Endothelial cell of umbilical vein (primary cell): ENCODE data around the gene KRT84. TPM values are rescaled to one million over a fixed set of nuclear protein-coding genes. Genes with fewer than 3 reads are reported as not detected.

Experiments
- BruUV-seq: library from RNA; stranded (reverse); fragments of 400-500 nt; replicated peaks from 2 replicates; lab custom pipeline; 2021; lab: Mats Ljungman, UMichigan
- CTCF ChIA-PET: fragments of 300-600, 350-600 bp; sonication (Branson Sonifier 250); formaldehyde crosslinking; loops from one replicate; lab custom pipeline; 2021; ENCODE audit warnings: antibody characterized with exemption, inconsistent platforms; lab: Charles Lee
- POLR2A ChIA-PET: fragments of 300-600, 350-600 bp; sonication (Branson Sonifier 250); formaldehyde crosslinking; loops from one replicate; lab custom pipeline; 2021; ENCODE audit warnings: antibody characterized with exemption, inconsistent platforms; lab: Charles Lee
- DNase-seq: peaks from one replicate; pipeline ENCODE4 v3.0.0-alpha.2; 2011; ENCODE audit warnings: low read depth, low spot score
- FAIRE-seq: peaks from 2 replicates; lab custom pipeline; 2011; peaks lifted over from hg19 to GRCh38; lab: Jason Lieb, UNC
- H2AFZ ChIP-seq: 2 replicates; pipeline ENCODE4 v1.6.0; 2012; ENCODE audit warnings: low read depth, low read length, control low read depth, inconsistent platforms
- H3K27ac ChIP-seq: 2 replicates; pipeline ENCODE4 v1.5.1; 2011; ENCODE audit warnings: low read depth, mild to moderate bottlenecking, control low read depth, low read length, moderate library complexity; ENCODE audit not compliant: insufficient read depth
- H3K27me3 ChIP-seq, 2 experiments: 2 replicates each; pipeline versions ENCODE4 v1.6.0 to v1.6.1; 2011; ENCODE audit warnings: low read length in 2 of 2, mixed read lengths in 1 of 2; ENCODE audit not compliant: control insufficient read depth in 2 of 2, insufficient read depth in 2 of 2
- H3K36me3 ChIP-seq, 2 experiments: 2 replicates in 1 of 2; 3 replicates in 1 of 2; pipeline ENCODE4 v1.5.1; 2011; ENCODE audit warnings: low read length in 2 of 2, mild to moderate bottlenecking in 1 of 2, moderate library complexity in 1 of 2; ENCODE audit not compliant: control insufficient read depth in 2 of 2, insufficient read depth in 2 of 2; ENCODE audit errors: extremely low read depth in 1 of 2
- H3K4me1 ChIP-seq: 3 replicates; pipeline ENCODE4 v1.5.1; 2011; ENCODE audit warnings: mild to moderate bottlenecking, low read length; ENCODE audit not compliant: control insufficient read depth, insufficient read depth; ENCODE audit errors: extremely low read depth
- H3K4me2 ChIP-seq: 2 replicates; pipeline ENCODE4 v1.6.1; 2011; ENCODE audit warnings: low read length, control low read depth, mixed read lengths; ENCODE audit not compliant: insufficient read depth
- H3K4me3 ChIP-seq, 3 experiments: fragments of 200-600 bp in 1 of 3; sonication (generic), shearing (Covaris generic) in 1 of 3; replicated peaks in 1 of 3; 2 replicates each; pipeline ENCODE4 v1.5.1; 2011 to 2016; ENCODE audit warnings: control low read depth in 3 of 3, low read length in 3 of 3, mild to moderate bottlenecking in 2 of 3, inconsistent platforms in 1 of 3, low read depth in 1 of 3, moderate library complexity in 1 of 3; ENCODE audit not compliant: insufficient read depth in 1 of 3
- H3K79me2 ChIP-seq: 2 replicates; pipeline ENCODE4 v1.6.0; 2012; ENCODE audit warnings: low read length, inconsistent platforms; ENCODE audit not compliant: control insufficient read depth, insufficient read depth
- H3K9ac ChIP-seq: replicated peaks from 2 replicates; pipeline ENCODE3; 2011; ENCODE audit warnings: low read length, control low read depth; ENCODE audit not compliant: insufficient read depth; ENCODE audit errors: extremely low read depth
- H3K9me1 ChIP-seq: replicated peaks from 3 replicates; pipeline ENCODE4 v1.6.0; 2011; ENCODE audit warnings: mild to moderate bottlenecking, low read length; ENCODE audit not compliant: control insufficient read depth, insufficient read depth; ENCODE audit errors: extremely low read depth
- H3K9me3 ChIP-seq: replicated peaks from 2 replicates; pipeline ENCODE4 v1.5.1; 2012; ENCODE audit warnings: low read length, inconsistent platforms; ENCODE audit not compliant: control insufficient read depth, insufficient read depth
- H4K20me1 ChIP-seq: replicated peaks from 2 replicates; pipeline ENCODE3; 2011; ENCODE audit warnings: mild to moderate bottlenecking, low read length; ENCODE audit not compliant: control insufficient read depth, insufficient read depth; ENCODE audit errors: extremely low read depth
- EZH2 ChIP-seq: IDR thresholded peaks from 2 replicates; pipeline ENCODE4 v1.6.1; 2012; ENCODE audit warnings: borderline replicate concordance, low read depth, mild to moderate bottlenecking, moderate library complexity, low read length, inconsistent platforms; ENCODE audit not compliant: severe bottlenecking
- FOS ChIP-seq: IDR thresholded peaks from 2 replicates; pipeline ENCODE4 v1.6.1; 2011; ENCODE audit warnings: mild to moderate bottlenecking, low read length, moderate library complexity, borderline replicate concordance; ENCODE audit not compliant: insufficient read depth
- GATA2 ChIP-seq: IDR thresholded peaks from 2 replicates; pipeline ENCODE4 v1.7.0; 2011; ENCODE audit warnings: low read depth, mild to moderate bottlenecking, moderate library complexity, mixed read lengths, low read length; ENCODE audit not compliant: insufficient read length, insufficient read depth
- JUN ChIP-seq: IDR thresholded peaks from 2 replicates; pipeline ENCODE4 v1.6.1; 2011; ENCODE audit warnings: borderline replicate concordance, low read depth; ENCODE audit not compliant: insufficient read length, insufficient read depth
- MYC ChIP-seq: IDR thresholded peaks from one replicate; pipeline ENCODE4 v1.6.1; 2011; ENCODE audit warnings: mild to moderate bottlenecking, low read depth, low read length
- POLR2A ChIP-seq: IDR thresholded peaks from 2 replicates; pipeline ENCODE4 v1.6.1; 2012; ENCODE audit warnings: low read depth, mild to moderate bottlenecking, control low read depth, low read length
- POLR2AphosphoS5 ChIP-seq: IDR thresholded peaks from 2 replicates; pipeline ENCODE4 v1.6.1; 2012; ENCODE audit warnings: low read depth, mild to moderate bottlenecking, control low read depth, low read length, moderate library complexity; ENCODE audit not compliant: insufficient read depth
- dilution Hi-C: fragments of 300-500 bp; cut with MboI; formaldehyde crosslinking; loops from one replicate; pipeline ENCODE4 v1.15.0; 2019; ENCODE audit warnings: low sequenced_read_pairs; ENCODE audit not compliant: extremely low pct_ligation_motif_present
- intact Hi-C: fragments of 100-400 bp; cut with micrococcal nuclease; formaldehyde crosslinking; loops from one replicate; pipeline ENCODE4 v1.10.0; 2022
- polyA plus RNA-seq, 4 experiments: library from polyadenylated mRNA; depleted of rRNA in 3 of 4; stranded (reverse) in 3 of 4; unstranded in 1 of 4; fragments of >200 nt; gene quantifications; 2 replicates each; pipeline versions ENCODE4 v1.2.1 to v1.2.3, GENCODE V29; 2011 to 2012; ENCODE audit warnings: missing spikeins in 1 of 4
- total RNA-seq: library from RNA; stranded (reverse); gene quantifications from 2 replicates; pipeline ENCODE4 v1.2.3, GENCODE V29; 2021
- TF ChIP-seq, protein P1 (sequence below), 2 donors: IDR thresholded peaks; 1 replicate in 1 of 2; 2 replicates in 1 of 2; pipeline ENCODE4 v1.5.1; 2011; ENCODE audit warnings: low read length in 2 of 2, mild to moderate bottlenecking in 2 of 2, moderate library complexity in 2 of 2, control low read depth in 1 of 2, inconsistent platforms in 1 of 2, low read depth in 1 of 2; ENCODE audit not compliant: insufficient read depth in 1 of 2; ENCODE audit errors: extremely low read depth in 1 of 2
- TF ChIP-seq, protein P2 (sequence below): IDR thresholded peaks from 2 replicates; pipeline ENCODE4 v1.6.1; 2011; ENCODE audit not compliant: insufficient read depth, insufficient read length

Gene KRT84
- total and polyA plus RNA-seq, 2 donors (not counting 3 experiments of a cell fraction or from before 2014, with no cell fraction given): not detected

DNA sequence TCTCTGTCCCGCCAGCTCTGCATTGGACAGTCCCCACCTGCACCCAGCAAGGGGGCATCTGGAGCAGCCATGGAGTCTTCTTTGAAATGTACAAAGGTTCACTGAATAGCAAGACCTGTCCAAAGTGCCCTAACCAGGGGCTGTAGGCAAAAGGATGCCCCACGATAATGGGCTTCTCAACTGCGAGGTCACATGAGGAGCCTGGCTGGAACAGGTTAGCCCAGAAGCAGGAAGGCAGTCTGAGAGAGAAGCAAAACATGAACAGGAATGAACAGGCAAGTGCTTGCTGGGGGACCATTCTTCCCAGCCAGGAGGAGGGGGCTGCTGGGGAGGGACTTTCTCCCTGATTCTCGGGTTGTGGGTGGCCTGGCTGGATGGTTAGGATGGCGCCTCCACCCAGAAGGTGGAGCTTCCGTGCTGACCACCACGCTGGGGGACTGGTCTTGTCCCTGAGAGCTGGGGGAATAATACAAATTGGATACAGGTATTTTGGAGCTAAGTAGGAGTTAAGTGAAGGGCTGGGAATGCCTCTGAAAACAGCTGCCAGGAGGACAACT lies 25.3 kb downstream of the KRT84 start:
- ChIA-PET POLR2A (no interaction called here), CTCF (interaction anchor here (0.8 to 2.7 kb wide), 5 partner anchors 8 to 620 kb away, joined by 3 to 12 read pairs (median 4); no protein-coding TSS in a partner anchor)
- no TSS peak for BruUV-seq
- Histone ChIP-seq H3K9ac (no peak overlapping the region), H3K4me2 (no peak overlapping the region), H2AFZ (no peak overlapping the region), H3K4me3 (no peak overlapping the region), H3K36me3 (no peaks in the 10 kb centered on the region), H3K79me2 (no peaks in the 10 kb centered on the region), H3K4me1 (no peaks in the 10 kb centered on the region), H3K27ac (no peak overlapping the region), H3K9me1 (no peaks in the 10 kb centered on the region), H3K27me3 (peaks cover 0 to 2% of the 10 kb centered on the region in 2 experiments), H4K20me1 (no peaks in the 10 kb centered on the region), H3K9me3 (no peaks in the 10 kb centered on the region)
- intact Hi-C loops: no loop called here
- DNase-seq (no peak), FAIRE-seq (no peak)
- dilution Hi-C loops: no loop called here
- TF ChIP-seq, protein P1, sequence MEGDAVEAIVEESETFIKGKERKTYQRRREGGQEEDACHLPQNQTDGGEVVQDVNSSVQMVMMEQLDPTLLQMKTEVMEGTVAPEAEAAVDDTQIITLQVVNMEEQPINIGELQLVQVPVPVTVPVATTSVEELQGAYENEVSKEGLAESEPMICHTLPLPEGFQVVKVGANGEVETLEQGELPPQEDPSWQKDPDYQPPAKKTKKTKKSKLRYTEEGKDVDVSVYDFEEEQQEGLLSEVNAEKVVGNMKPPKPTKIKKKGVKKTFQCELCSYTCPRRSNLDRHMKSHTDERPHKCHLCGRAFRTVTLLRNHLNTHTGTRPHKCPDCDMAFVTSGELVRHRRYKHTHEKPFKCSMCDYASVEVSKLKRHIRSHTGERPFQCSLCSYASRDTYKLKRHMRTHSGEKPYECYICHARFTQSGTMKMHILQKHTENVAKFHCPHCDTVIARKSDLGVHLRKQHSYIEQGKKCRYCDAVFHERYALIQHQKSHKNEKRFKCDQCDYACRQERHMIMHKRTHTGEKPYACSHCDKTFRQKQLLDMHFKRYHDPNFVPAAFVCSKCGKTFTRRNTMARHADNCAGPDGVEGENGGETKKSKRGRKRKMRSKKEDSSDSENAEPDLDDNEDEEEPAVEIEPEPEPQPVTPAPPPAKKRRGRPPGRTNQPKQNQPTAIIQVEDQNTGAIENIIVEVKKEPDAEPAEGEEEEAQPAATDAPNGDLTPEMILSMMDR (IDR thresholded peaks at IDR 0.05; ENCODE audit: extremely low read depth in 1 of 2, insufficient read depth in 1 of 2, low read depth in 1 of 2, low read length in 2 of 2): no peak
- no peak for TF ChIP-seq EZH2
- TF ChIP-seq POLR2AphosphoS5: no peak
- TF ChIP-seq FOS: no peak
- TF ChIP-seq POLR2A: no peak
- no peak for TF ChIP-seq JUN
- TF ChIP-seq, protein P2, sequence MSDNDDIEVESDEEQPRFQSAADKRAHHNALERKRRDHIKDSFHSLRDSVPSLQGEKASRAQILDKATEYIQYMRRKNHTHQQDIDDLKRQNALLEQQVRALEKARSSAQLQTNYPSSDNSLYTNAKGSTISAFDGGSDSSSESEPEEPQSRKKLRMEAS: no peak
- no peak for TF ChIP-seq GATA2
- no peak for TF ChIP-seq MYC
